NCI-H345 (cell line): ENCODE measurements around the gene RIOK3.
"Not testable (repeated sequence)": the region's sequence is repeated elsewhere in the genome, so short reads cannot be mapped to it uniquely, and the experiment has no call there.

Experiments used
- DNase-seq: peaks from one replicate; lab custom pipeline; 2025; lab: John Stamatoyannopoulos, UW

Gene RIOK3

DNA sequence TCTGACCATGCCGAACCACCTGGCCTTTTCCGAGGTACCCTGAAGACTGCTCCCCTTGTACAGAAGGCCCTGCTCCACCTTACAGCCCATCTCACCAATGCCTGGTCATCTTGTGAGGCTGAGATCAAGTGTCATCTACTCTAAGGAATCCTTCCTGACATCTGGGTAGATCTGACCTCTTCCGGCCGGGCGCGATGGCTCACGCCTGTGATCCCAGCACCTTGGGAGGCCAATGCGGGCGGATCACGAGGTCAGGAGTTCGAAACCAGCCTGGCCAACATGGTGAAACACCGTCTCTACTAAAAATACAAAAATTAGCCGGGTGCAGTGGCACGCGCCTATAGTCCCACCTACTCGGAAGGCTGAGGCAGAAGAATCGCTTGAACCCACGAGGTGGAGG lies 2.1 kb upstream of the RIOK3 start:
- DNase-seq: no peak

- no peak for DNase-seq
Observed at GRCh38 chr18:23451491-23451890, 1.6 kb upstream of the RIOK3 start.

DNA sequence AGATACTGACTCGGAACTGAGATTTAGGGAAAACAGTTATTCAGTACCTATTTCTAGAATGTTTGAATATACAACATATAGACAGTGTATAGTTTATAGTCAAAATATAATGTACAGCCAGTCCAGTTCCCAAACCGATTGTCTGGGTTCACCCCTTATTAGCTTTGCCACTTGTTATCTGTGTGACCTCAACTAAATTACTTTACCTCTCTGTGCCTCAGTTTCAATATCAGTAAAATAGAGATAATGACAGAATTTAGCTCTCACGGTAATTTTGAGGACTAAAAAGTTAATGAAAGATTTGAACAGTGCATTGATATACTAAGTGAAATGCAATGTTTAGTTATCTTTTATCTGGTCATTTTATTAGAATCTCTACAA lies 750 bp upstream of the RIOK3 start:
- no peak for DNase-seq

DNA sequence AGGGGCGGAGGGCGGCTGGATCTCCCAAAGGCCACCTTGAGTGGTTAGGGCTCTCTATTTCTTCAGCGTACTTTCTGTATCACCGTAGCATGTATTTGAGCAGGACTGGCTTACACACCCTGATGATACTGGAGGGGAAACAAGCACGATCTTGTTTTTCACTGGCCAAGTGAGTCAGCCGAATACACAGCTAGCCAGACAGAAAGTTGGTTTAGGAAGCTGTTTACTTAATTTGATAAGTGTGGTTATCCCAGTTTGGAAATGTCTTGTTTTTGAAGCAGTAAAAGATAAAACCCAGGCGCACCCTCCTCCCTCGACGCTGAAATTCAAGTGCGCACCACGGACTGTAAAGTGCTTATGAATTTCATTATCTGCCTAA lies 582 bp downstream of the RIOK3 start:
- DNase-seq: no peak

- DNase-seq: no peak
Observed at GRCh38 chr18:23456835-23457234, 3.7 kb downstream of the RIOK3 start.

- no peak for DNase-seq
Observed at GRCh38 chr18:23458830-23459529, 5.9 kb downstream of the RIOK3 start.

- no peak for DNase-seq
Observed at GRCh38 chr18:23459530-23459921, 6.4 kb downstream of the RIOK3 start.

- no peak for DNase-seq
Observed at GRCh38 chr18:23460285-23461273, 7.5 kb downstream of the RIOK3 start.

DNA sequence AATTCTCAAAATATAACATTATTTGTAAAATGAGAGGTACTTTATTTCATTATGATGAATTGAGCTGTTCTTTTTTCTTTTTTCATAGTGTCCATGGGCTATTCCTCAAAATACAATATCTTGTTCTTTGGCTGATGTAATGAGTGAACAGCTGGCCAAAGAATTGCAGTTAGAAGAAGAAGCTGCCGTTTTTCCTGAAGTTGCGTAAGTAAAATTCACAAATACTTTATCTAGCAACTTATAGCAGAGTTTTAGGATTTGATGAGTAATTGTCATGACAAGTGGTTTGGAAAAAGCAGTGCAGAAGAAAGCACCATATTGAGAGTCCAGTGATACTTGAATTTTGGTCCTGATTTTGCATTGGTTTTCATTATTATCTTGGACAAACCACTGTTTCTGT lies 9.8 kb downstream of the RIOK3 start:
- no peak for DNase-seq

GRCh38 chr18:23468753-23469459 lies 15.8 kb downstream of the RIOK3 start:
- no peak for DNase-seq

- DNase-seq: no peak
Observed at GRCh38 chr18:23470620-23471387, 17.7 kb downstream of the RIOK3 start.

DNA sequence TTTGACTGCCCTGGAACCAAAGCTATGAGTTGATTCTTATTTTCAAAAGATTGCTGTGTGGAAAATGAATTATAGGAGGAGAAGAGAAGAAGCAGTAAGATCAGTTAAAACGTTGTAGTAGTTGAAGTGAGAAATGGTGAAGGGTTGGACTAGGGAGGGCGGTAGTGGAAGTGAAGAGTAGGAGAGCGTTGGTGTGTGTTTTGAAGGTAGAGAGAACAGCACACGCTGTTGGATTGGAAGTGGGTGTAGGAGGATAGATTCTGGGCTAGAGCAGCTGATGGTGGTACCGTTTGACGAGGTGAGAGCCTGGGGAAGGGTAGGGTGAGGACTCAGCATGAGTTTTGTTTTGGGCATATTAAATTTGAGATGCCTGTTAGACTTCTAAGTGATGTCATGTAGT lies 18.4 kb downstream of the RIOK3 start:
- DNase-seq: no peak

DNA sequence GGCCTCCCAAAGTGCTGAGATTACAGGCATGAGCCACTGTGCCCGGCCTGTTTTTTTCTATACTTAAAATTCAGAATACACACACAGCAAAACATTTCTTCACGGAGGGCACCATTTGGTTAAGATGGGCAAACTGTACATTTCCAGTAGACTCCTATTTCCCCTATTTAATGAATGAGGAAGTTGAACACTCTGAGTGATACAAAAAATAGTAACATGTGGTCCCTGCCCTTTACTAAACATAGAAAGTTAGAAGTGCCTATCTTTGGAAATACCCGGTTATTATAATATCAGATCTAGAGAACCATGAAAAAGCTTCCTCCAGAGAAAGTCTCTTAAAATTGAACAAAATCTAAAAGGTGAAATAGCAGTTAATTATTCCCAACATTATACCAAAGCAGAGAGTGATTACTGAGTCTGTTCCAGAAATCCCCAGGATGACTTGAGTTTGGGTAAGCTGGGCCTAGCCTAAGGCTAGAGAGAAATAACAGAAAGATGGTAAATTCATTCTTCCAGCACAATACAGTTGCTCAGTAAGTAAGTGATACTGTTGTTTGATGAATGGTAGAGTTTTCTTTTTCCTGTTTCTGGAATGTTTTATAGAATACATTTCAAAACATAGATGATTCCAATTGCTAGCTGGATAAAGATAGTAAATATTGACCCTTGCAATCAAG lies 26.9 kb downstream of the RIOK3 start:
- DNase-seq: no peak

DNA sequence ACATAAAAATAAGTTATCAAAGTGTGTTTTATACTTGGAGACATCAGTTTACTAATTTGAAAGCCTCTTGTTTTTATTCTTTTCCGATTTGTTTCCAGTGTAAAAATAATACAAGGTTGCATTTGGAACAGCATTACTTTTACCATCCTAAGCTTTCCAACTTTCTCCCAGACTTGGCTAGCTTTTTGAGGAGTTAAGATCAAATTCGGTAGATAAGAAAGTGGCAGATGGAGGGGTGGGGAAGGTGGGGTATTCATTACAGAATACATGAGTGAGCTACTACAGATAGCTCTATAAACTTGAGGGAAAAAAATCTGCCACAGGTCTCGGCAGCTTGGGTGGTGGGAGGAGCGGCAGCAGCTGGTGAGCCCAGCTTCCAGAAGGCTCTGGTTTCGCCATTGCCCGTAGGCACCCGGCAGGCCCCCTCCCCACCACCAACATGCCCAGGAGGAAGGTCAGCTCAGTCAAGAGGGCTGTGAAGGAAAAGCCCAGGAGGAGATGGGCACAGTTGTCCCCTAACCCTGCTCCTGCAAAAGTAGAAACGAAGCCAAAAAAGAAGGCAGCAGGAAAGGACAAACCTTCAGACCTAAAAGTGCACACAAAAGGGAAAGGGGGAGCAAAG lies 31.6 kb downstream of the RIOK3 start:
- no peak for DNase-seq

DNA sequence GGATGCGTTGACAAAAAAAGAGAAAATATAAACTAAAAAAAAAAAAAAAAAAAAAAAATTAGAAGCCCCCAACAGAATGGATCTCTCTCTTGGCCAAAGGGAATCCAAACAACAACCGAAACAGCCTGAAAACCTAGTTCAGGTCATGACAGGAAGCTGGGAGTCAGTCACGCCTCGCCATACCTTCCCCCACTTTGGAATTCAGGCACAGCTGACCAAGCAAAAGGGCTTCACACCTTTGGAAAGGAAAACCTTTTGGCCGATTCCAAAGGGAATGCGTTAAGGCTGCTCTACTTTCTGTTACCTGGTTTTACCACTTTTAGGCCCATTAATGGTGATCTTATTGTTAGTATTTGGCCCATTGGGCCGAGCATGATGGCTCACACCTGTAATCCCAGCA lies 32.3 kb downstream of the RIOK3 start:
- DNase-seq: no peak

- no peak for DNase-seq
Observed at GRCh38 chr18:23487738-23488570, 34.9 kb downstream of the RIOK3 start.

- DNase-seq: not testable (repeated sequence)
Observed at GRCh38 chr18:23489586-23489985, 36.5 kb downstream of the RIOK3 start.

- DNase-seq: no peak
Observed at GRCh38 chr18:23493654-23494053, 40.6 kb downstream of the RIOK3 start.

DNA sequence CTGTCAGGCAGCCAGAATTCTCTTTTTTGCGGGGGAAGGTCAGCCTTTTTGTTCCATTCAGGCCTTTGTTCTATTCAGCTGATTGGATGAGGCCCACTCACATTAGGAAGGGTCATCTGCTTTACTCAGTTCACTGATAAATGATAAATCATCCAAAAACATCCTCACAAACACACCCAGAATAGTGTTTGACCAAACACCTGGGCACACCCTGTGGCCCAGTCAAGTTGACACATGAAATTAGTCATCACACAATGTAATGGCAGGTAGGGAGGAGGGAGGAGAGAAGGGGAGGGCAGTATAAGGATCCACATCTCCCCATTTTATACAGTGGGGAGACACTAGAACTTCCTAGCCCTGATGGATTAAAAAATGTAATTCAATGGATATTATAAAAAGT lies 41.9 kb downstream of the RIOK3 start:
- no peak for DNase-seq
